Measurements from ENCODE around the gene WDFY4. TPM values are rescaled to one million over a fixed set of nuclear protein-coding genes. Genes with fewer than 3 reads are reported as not detected.
"Not testable (repeated sequence)": the region's sequence is repeated elsewhere in the genome, so short reads cannot be mapped to it uniquely, and the experiment has no call there.

Gene WDFY4
- total RNA-seq, 6 donors from 2014 or later = 10.1 to 48.9 (median 32.1) TPM

- 88 to 95% methylated on average over 4 of the region's 4 CpGs for WGBS, 2 donors
- no peaks in the 10 kb centered on the region for H3K36me3 ChIP-seq
- DNase-seq = no peak
- H3K9me3 ChIP-seq = peaks cover 0 to 9% (median 2%) of the 10 kb centered on the region in 4 donors
- no peak for ATAC-seq (ENCODE audit: low FRiP score in 2 of 2)
- peaks cover 0 to 12% (median 4%) of the 10 kb centered on the region in 4 donors for H3K4me1 ChIP-seq
- no peak overlapping the region for H3K4me3 ChIP-seq
- TF ChIP-seq POLR2A (IDR thresholded peaks at IDR 0.05) = no peak
- no peak for TF ChIP-seq CTCF (IDR thresholded peaks at IDR 0.05)
- H3K27me3 ChIP-seq = no peaks in the 10 kb centered on the region
- H3K27ac ChIP-seq = no peak overlapping the region
Observed at GRCh38 chr10:48638158-48638557, 46.5 kb upstream of the WDFY4 start.

GRCh38 chr10:48638739-48639527, 45.7 kb upstream of the WDFY4 start:
- DNase-seq (no peak), ATAC-seq (ENCODE audit: low FRiP score in 2 of 2) (no peak)
- peaks cover 0 to 8% (median 4%) of the 10 kb centered on the region in 4 donors for H3K4me1 ChIP-seq
- H3K36me3 ChIP-seq = no peaks in the 10 kb centered on the region
- peaks cover 0 to 9% (median 2%) of the 10 kb centered on the region in 4 donors for H3K9me3 ChIP-seq
- H3K27ac ChIP-seq = no peak overlapping the region
- TF ChIP-seq POLR2AphosphoS5 (IDR thresholded peaks at IDR 0.05) (no peak), EP300 (IDR thresholded peaks at IDR 0.05) (no peak), POLR2A (IDR thresholded peaks at IDR 0.05) (no peak), CTCF (IDR thresholded peaks at IDR 0.05) (no peak)
- no peak overlapping the region for H3K4me3 ChIP-seq
- no peaks in the 10 kb centered on the region for H3K27me3 ChIP-seq
- WGBS, 2 donors = 77 to 80% methylated on average over 4 of the region's 4 CpGs

- ATAC-seq (ENCODE audit: low FRiP score in 2 of 2) (no peak), DNase-seq (no peak)
- 55 to 57% methylated on average over 1 of the region's 1 CpG for WGBS, 2 donors
- H3K9me3 ChIP-seq = peaks cover 0 to 9% (median 2%) of the 10 kb centered on the region in 4 donors
- no peak for TF ChIP-seq EP300 (IDR thresholded peaks at IDR 0.05)
- TF ChIP-seq POLR2A (IDR thresholded peaks at IDR 0.05) = no peak
- no peak for TF ChIP-seq CTCF (IDR thresholded peaks at IDR 0.05)
- no peak for TF ChIP-seq POLR2AphosphoS5 (IDR thresholded peaks at IDR 0.05)
- no peak overlapping the region for H3K4me3 ChIP-seq
- no peaks in the 10 kb centered on the region for H3K27me3 ChIP-seq
- H3K36me3 ChIP-seq = no peaks in the 10 kb centered on the region
- no peak overlapping the region for H3K27ac ChIP-seq
- peaks cover 0 to 4% (median 3%) of the 10 kb centered on the region in 4 donors for H3K4me1 ChIP-seq
Observed at GRCh38 chr10:48639632-48640031, 45.0 kb upstream of the WDFY4 start.

GRCh38 chr10:48640326-48640725, 44.3 kb upstream of the WDFY4 start:
- 50 to 65% methylated on average over 1 of the region's 1 CpG for WGBS, 2 donors
- no peaks in the 10 kb centered on the region for H3K27me3 ChIP-seq
- H3K9me3 ChIP-seq = peaks cover 0 to 9% (median 2%) of the 10 kb centered on the region in 4 donors
- TF ChIP-seq EP300 (IDR thresholded peaks at IDR 0.05) = no peak
- no peak for TF ChIP-seq POLR2A (IDR thresholded peaks at IDR 0.05)
- no peak for TF ChIP-seq CTCF (IDR thresholded peaks at IDR 0.05)
- no peak for TF ChIP-seq POLR2AphosphoS5 (IDR thresholded peaks at IDR 0.05)
- H3K4me3 ChIP-seq = no peak overlapping the region
- no peak overlapping the region for H3K27ac ChIP-seq
- DNase-seq (no peak), ATAC-seq (ENCODE audit: low FRiP score in 2 of 2) (no peak)
- H3K36me3 ChIP-seq = no peaks in the 10 kb centered on the region
- peaks cover 0 to under 1% (median 0%) of the 10 kb centered on the region in 4 donors for H3K4me1 ChIP-seq

GRCh38 chr10:48641099-48641690, 43.5 kb upstream of the WDFY4 start:
- H3K27me3 ChIP-seq; H3K36me3 ChIP-seq; DNase-seq; ATAC-seq (ENCODE audit: low FRiP score in 2 of 2); H3K4me1 ChIP-seq; H3K27ac ChIP-seq; H3K4me3 ChIP-seq; H3K9me3 ChIP-seq: not testable (repeated sequence)
- 91 to 97% methylated on average over 4 of the region's 4 CpGs for WGBS, 2 donors
